SKM-1 treated with dmso at 0.1 percent for 144 hours (cell line): ENCODE data around the gene VGLL4.
A peak's percentile ranks its signal among the peaks of the same experiment; 100 is the strongest.
"Not testable (repeated sequence)": the region's sequence is repeated elsewhere in the genome, so short reads cannot be mapped to it uniquely, and the experiment has no call there.

Source experiments
- DNase-seq: peaks from one replicate; lab custom pipeline; 2025; ENCODE audit not compliant: unreplicated experiment; lab: John Stamatoyannopoulos, UW

Gene VGLL4

GRCh38 chr3:11643605-11644087, at the start of gene VGLL4:
VGLL4 (minus strand) TSS chr3:11643915; CDS start chr3:11643518, 397 bp downstream.
- DNase-seq: peak; percentile 83

- DNase-seq: no peak
These were observed 48.8 kb upstream of the VGLL4 start for GRCh38 chr3:11692532-11692813.

GRCh38 chr3:11691767-11692531, 48.2 kb upstream of the VGLL4 start:
- no peak for DNase-seq

- DNase-seq: no peak
These were observed 47.4 kb upstream of the VGLL4 start for GRCh38 chr3:11690863-11691766.

GRCh38 chr3:11689749-11690148, 46.0 kb upstream of the VGLL4 start:
- DNase-seq: no peak

GRCh38 chr3:11684980-11685379, 41.3 kb upstream of the VGLL4 start:
- not testable (repeated sequence) for DNase-seq

GRCh38 chr3:11680509-11680908, 36.8 kb upstream of the VGLL4 start:
- no peak for DNase-seq

- DNase-seq: no peak
These were observed 36.2 kb upstream of the VGLL4 start for GRCh38 chr3:11679964-11680363.

GRCh38 chr3:11672363-11672762, 28.6 kb upstream of the VGLL4 start:
- no peak for DNase-seq

GRCh38 chr3:11671648-11672100, 28.0 kb upstream of the VGLL4 start:
- DNase-seq: peak; percentile 44

- DNase-seq: no peak
These were observed 24.8 kb upstream of the VGLL4 start for GRCh38 chr3:11668243-11669235.

GRCh38 chr3:11665331-11665730, 21.6 kb upstream of the VGLL4 start:
- DNase-seq: no peak

GRCh38 chr3:11662392-11662990, 18.8 kb upstream of the VGLL4 start:
- no peak for DNase-seq

- DNase-seq: peak; percentile 75
These were observed 18.1 kb upstream of the VGLL4 start for GRCh38 chr3:11661827-11662226.

GRCh38 chr3:11661052-11661656, 17.4 kb upstream of the VGLL4 start:
- DNase-seq: no peak

- DNase-seq: no peak
These were observed 16.5 kb upstream of the VGLL4 start for GRCh38 chr3:11660242-11660641.

GRCh38 chr3:11658180-11658579, 14.5 kb upstream of the VGLL4 start:
- no peak for DNase-seq

GRCh38 chr3:11655196-11655928, 11.6 kb upstream of the VGLL4 start:
- no peak for DNase-seq

GRCh38 chr3:11654166-11654565, 10.5 kb upstream of the VGLL4 start:
- DNase-seq: no peak
